IgD-negative memory B cell (primary cell): Measurements from ENCODE around the gene TBC1D22A. TPM values are rescaled to one million over a fixed set of nuclear protein-coding genes. Genes with fewer than 3 reads are reported as not detected.
A peak's percentile ranks its signal among the peaks of the same experiment; 100 is the strongest.

Experiments used
- H3K27ac Mint-ChIP-seq, 3 donors: one replicate each; pipeline ENCODE4 v1.8.0; 2020 to 2022; ENCODE audit warnings: mild to moderate bottlenecking in 3 of 3, mixed read lengths in 3 of 3, moderate library complexity in 1 of 3
- H3K27me3 Mint-ChIP-seq: one replicate; pipeline ENCODE4 v1.8.0; 2021; ENCODE audit warnings: mixed read lengths
- H3K36me3 Mint-ChIP-seq: one replicate; pipeline ENCODE4 v1.8.0; 2020; ENCODE audit warnings: mild to moderate bottlenecking, mixed read lengths
- H3K4me1 Mint-ChIP-seq, 3 donors: one replicate each; pipeline ENCODE4 v1.8.0; 2020 to 2022; ENCODE audit warnings: mixed read lengths in 3 of 3, mild to moderate bottlenecking in 1 of 3
- H3K4me3 Mint-ChIP-seq, 4 donors: one replicate each; pipeline ENCODE4 v1.8.0; 2020 to 2022; ENCODE audit warnings: mild to moderate bottlenecking in 4 of 4, mixed read lengths in 4 of 4, moderate library complexity in 3 of 4
- H3K9me3 Mint-ChIP-seq, 3 donors: one replicate each; pipeline ENCODE4 v1.8.0; 2020 to 2021; ENCODE audit warnings: mixed read lengths in 3 of 3, mild to moderate bottlenecking in 1 of 3
- polyA plus RNA-seq: library from polyadenylated mRNA; unstranded; fragments of 300-500 nt; fragmentation: Illumina TruSeq; gene quantifications from one replicate; pipeline ENCODE4 v1.2.3, GENCODE V29; 2021

Gene TBC1D22A
- polyA plus RNA-seq, 1 donor from 2014 or later, result 64.3 TPM

DNA sequence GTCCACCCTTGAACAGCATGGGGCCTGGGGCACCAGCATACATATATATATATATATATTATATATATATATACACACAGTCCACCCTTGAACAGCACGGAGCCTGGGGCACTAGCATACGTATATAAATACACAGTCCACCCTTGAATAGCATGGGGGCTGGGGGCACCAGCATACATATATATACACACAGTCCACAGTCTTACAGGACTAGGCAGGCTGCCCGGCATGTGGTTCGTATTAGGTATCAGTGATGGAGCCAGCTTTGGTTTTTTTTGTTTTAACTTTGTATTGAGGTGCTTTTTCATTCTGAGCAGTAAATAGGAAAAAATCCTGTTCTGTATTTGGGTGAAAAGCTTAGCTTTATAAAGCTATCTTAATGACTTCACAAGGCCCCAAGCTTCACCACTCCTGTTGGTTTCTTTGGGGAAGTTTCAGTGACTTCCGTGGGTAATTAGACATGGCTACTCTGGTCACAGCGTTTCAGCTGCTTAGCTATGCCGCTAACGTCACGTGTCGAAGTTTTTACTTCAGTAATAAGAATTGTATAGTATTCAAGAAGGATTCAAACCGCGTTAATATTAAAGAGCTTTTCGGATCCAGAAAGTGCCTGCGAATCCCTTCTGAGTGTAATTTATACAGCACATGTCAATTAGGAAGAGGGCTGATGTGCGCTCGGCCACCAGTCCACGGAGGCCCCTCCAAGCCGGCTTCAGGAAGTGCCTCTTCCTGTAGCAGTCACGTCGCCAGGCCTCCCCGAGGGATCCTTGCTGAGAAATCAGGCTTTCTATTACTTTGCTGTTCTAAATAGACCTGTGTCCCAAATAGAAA lies 179.7 kb downstream of the TBC1D22A start:
- Mint-ChIP-seq H3K4me3 (peak overlapping the region in 3 of 4 donors; percentile 29 to 65 (median 64)), H3K4me1 (peaks cover 0 to 19% (median 6%) of the 10 kb centered on the region in 3 donors), H3K9me3 (peaks cover 0 to 5% (median 0%) of the 10 kb centered on the region in 3 donors), H3K27me3 (no peaks in the 10 kb centered on the region), H3K36me3 (peaks cover 7% of the 10 kb centered on the region), H3K27ac (peak overlapping the region; percentile 57 to 87 (median 59))

DNA sequence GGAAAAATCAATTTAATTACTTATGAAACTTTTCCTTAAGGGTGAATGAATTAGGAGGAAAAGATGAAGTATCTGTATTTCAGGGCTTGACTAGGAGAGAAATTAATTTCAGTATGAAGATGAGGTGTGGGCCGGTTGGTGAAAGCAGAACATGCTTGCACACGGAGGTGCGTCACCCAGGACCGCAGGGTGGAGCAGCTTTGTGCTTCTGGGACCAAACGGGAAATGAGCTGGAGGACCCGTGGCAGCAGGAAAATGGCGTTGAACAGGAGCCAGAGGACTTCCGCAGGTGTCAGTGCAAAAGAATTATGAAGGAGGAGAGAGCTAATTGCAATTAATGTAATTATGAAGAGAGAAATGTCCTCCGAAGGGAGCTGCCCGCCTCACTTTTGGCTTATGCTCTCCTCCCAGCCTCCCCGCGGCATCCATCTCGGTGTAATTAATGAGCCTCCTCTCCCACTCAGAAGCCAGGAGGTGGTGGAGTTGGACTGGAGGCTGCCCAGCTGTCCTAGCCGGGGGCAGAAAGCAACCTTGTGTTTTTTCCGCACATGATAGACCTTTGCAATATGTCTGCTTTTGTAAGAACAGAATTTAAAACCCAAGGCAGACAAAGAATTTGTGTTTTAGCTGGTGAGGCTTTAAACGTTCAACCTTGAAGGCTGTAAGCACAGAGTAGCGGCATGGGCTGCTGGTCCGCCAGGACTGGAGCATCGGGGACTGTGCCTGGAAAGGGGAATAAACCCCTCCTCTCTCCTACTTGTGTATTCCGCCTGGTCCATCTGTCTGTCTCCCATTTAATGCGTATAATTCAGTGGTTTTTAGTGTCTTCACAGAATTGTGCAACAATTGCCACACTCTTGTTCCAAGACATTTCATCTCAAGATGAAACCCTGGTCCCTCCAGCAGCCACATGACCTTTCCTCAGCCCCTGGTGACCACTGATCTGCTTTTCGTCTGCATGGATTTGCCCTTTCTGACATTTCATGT lies 180.6 kb downstream of the TBC1D22A start:
- Mint-ChIP-seq H3K4me3 (peak overlapping the region in 3 of 4 donors; percentile 29 to 65 (median 64)), H3K36me3 (peaks cover 7% of the 10 kb centered on the region), H3K9me3 (peaks cover 0 to 5% (median 0%) of the 10 kb centered on the region in 3 donors)

DNA sequence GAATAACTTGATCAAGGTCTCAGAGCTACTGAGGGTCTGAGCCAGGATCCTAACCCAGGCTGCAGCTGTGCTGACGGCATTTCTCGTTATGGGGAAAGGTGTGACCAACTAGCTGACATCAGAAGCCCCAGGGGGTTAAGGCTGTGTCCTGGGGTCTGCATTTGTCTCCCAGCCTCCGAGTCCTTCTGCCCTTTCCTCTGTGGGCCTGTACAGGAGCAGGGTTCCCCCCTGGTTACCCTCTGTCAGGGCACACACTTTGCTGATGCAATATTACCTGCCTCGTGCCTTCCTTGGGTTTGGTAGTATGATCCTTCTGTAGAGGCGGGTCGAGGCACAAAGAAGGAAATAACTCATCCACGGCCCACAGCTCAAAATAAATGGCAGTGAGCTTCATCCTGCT lies 183.0 kb downstream of the TBC1D22A start:
- peak overlapping the region in 1 of 3 donors; percentile 5 for H3K27ac Mint-ChIP-seq

More for the DNA sequence above, 180.6 kb downstream of the TBC1D22A start:
- peaks cover 5 to 26% (median 6%) of the 10 kb centered on the region in 3 donors for H3K4me1 Mint-ChIP-seq
- no peaks in the 10 kb centered on the region for H3K27me3 Mint-ChIP-seq
- peak overlapping the region; percentile 57 to 87 (median 74) for H3K27ac Mint-ChIP-seq

DNA sequence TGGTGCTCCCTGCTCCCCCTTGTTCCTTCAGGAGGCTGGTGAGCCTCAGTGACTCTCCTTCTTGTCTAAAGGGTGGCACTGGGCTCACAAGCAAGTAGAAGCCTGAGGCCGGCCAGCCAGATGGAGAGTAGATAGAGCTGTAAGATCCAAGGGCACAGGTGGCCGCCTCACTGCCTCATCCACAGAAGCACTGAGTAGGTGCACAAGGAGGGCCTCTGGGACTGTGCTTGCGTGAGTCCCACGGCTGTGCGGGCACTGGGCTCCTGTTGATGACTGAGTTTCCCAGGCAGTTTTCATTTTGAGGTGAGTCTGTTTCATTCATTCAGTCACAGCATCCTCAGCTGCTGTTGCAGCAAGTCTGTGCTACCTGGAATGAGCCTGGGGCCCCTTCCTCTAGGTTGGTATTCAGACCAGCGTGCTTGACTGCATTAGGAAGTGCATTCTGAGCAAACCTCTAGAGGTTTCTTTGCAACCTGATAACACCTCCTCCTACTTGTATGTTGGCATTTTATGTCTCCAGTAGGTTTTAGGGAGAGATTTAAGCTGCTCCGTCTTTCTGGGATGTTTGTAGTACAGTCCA lies 184.0 kb downstream of the TBC1D22A start:
- Mint-ChIP-seq H3K27me3 (no peaks in the 10 kb centered on the region), H3K4me1 (peaks cover 6 to 22% (median 7%) of the 10 kb centered on the region in 3 donors), H3K9me3 (peaks cover 0 to 5% (median 0%) of the 10 kb centered on the region in 3 donors), H3K4me3 (no peak overlapping the region), H3K27ac (no peak overlapping the region), H3K36me3 (peaks cover 8% of the 10 kb centered on the region)

More for the DNA sequence above, 183.0 kb downstream of the TBC1D22A start:
- peaks cover 8% of the 10 kb centered on the region for H3K36me3 Mint-ChIP-seq
- no peak overlapping the region for H3K4me3 Mint-ChIP-seq
- no peaks in the 10 kb centered on the region for H3K27me3 Mint-ChIP-seq
- H3K9me3 Mint-ChIP-seq, result peaks cover 0 to 5% (median 0%) of the 10 kb centered on the region in 3 donors
- peaks cover 6 to 22% (median 6%) of the 10 kb centered on the region in 3 donors for H3K4me1 Mint-ChIP-seq

DNA sequence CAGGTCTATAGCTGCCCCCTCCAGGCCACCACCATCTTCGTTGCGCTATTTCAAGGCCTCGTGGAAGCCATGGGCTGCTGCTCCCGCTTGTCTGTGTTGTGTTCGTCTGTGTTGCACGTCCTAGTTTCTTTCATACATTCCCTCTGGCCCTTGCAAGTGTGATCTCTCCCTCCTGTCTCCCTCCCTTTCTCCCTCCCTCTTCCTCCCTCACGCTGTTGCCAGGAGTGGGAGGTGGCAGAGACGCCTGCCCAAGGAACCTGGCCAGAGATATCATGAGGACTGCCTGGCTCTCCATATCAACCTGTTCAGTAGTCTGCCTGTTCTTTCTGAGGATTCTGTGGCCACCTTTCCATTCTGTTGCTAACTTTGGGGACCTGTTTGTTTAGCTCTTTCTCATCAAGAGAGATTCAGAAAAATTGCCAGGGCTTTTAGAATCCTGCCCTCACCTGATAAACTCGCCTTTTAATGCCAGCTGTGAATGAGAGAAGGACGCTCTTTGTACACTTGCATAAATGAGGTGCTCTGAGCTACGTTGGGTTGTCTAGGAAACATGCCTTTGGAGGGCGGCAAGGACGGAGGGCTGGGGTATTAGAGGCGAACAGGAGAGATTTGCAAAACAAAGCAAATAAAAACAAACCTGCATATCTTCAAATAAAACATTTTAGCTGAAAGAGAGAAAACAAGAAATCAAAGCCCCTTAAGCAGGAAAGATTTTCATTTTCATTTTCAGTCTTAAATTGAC lies 185.2 kb downstream of the TBC1D22A start:
- Mint-ChIP-seq H3K4me1 (peaks cover 3 to 25% (median 10%) of the 10 kb centered on the region in 3 donors), H3K27me3 (no peaks in the 10 kb centered on the region), H3K27ac (peak overlapping the region in 1 of 3 donors; percentile 86), H3K4me3 (no peak overlapping the region), H3K36me3 (peaks cover 7% of the 10 kb centered on the region), H3K9me3 (peaks cover 0 to 5% (median 0%) of the 10 kb centered on the region in 3 donors)

DNA sequence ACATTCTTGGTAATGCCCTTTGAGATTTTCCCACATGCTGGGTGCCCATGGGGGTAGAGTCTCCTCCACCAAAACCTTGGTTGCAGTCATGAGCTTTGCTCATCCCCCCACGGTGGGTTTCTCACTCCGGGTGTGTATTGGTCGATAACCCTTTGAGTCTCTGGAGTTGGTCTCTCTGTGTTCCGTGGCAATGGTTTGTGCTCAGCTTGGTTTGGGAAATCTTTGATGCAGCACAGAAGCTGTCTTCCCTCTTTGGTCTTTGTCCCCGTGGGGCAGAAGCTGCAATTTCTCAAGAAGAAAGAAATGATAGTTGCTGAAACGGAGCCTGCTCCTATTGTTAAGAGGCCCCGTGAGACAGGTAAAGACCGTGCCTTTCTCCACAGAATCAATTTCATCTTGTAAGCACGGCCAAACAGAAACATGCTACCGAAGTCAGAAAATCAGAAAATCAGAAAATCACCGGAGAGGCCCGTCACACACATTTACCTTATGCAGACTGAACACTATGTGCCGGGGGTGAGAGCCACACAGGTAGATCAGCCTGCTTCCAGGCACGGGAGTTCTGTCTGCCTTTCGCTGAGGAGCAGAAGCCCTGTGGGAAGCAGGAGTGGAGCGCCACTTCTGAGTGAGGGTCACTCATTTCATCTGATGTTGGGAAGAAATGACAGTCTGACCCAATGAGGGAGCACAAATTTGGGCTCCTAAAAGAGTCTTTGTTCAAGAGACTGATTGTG lies 186.1 kb downstream of the TBC1D22A start:
- H3K4me1 Mint-ChIP-seq, result peaks cover 2 to 26% (median 11%) of the 10 kb centered on the region in 3 donors
- H3K4me3 Mint-ChIP-seq, result no peak overlapping the region
- H3K27ac Mint-ChIP-seq, result no peak overlapping the region
- peaks cover 0 to 2% (median 0%) of the 10 kb centered on the region in 3 donors for H3K9me3 Mint-ChIP-seq
- H3K36me3 Mint-ChIP-seq, result peaks cover 4% of the 10 kb centered on the region
- no peaks in the 10 kb centered on the region for H3K27me3 Mint-ChIP-seq

DNA sequence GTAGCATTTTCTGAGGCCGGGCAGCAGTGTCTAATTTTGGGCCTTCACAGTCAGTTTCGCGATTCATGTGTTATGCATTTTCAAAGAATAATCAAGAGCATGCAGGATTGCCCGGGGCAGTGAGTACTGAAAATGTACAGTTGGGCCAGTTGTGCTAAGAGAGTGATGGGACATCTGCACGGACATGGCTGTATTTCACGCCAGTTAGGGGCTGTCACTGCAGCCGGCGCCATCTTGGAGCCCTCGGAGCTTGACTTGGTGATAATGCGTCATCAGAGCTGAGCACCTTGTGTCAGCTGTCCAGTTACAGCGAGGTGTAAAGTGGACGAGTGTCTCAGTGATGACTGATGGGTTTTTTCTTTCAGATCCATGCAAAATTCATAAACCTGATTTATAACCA lies 188.9 kb downstream of the TBC1D22A start:
- Mint-ChIP-seq H3K4me1 (peaks cover 5 to 20% (median 14%) of the 10 kb centered on the region in 3 donors), H3K27me3 (no peaks in the 10 kb centered on the region), H3K27ac (peak overlapping the region in 1 of 3 donors; percentile 10), H3K4me3 (no peak overlapping the region), H3K9me3 (no peaks in the 10 kb centered on the region), H3K36me3 (peaks cover 5% of the 10 kb centered on the region)

DNA sequence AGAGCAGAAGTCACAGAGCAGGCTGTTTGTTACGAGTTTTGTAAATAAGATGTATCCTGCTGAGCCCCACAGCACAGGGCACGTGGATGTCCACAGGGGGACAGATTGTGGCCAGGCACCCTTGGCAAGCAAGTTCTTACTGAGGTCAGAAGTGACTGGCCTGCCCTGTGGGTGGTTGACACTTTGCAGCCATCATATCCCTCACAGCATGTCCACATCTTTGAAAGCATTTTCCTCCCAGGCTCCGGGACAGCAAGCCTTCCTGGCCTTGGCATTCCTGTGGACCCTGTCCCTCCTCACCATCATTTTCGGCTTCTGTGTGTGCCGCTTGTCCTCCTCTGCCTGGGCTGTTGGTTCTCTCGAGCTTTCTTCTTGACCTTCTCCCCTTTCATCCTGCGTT lies 189.5 kb downstream of the TBC1D22A start:
- H3K36me3 Mint-ChIP-seq, result peaks cover 5% of the 10 kb centered on the region

DNA sequence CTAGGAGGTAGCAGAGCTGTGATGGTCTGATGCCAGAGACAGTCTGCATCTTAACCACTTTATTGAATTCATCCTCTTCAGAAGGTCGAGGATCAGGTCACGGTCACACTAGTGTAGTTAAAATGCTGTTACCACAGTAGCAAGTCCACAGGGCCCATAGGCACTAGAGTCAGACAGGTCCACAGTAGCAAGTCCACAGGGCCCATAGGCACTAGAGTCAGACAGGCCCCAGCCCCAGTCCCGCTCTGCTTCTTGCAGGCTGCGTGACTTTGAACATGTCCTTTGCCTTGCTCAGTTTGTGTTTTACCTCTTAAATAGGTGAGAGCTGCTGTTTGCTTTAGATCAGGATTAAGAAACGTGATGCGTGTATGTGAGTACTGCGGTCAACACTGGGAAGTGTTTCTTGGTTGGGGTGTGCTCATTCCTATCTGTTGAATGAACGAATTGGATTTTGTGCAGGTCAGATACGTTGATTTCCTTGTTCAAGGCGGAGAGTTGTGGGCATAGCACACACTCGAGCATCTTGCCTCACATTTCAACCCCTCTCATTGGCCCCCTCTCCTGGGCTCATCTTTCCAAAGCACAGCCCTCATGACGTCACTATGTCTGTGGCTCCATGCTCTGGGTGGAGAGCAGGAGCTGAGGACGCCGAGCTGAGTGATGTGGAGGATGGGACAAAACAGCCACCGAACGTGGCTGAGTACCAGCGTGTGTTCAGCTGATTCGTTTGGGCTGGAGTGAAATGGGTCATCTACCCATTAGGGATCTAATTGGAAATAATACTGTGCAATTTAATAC lies 191.7 kb downstream of the TBC1D22A start:
- Mint-ChIP-seq H3K9me3 (no peaks in the 10 kb centered on the region), H3K27ac (peak overlapping the region in 1 of 3 donors; percentile 19), H3K4me1 (peaks cover 8 to 12% (median 11%) of the 10 kb centered on the region in 3 donors), H3K36me3 (peaks cover 5% of the 10 kb centered on the region), H3K27me3 (no peaks in the 10 kb centered on the region), H3K4me3 (no peak overlapping the region)

More for the DNA sequence above, 189.5 kb downstream of the TBC1D22A start:
- Mint-ChIP-seq H3K27ac (no peak overlapping the region), H3K27me3 (no peaks in the 10 kb centered on the region), H3K9me3 (no peaks in the 10 kb centered on the region), H3K4me3 (no peak overlapping the region), H3K4me1 (peaks cover 8 to 20% (median 16%) of the 10 kb centered on the region in 3 donors)

DNA sequence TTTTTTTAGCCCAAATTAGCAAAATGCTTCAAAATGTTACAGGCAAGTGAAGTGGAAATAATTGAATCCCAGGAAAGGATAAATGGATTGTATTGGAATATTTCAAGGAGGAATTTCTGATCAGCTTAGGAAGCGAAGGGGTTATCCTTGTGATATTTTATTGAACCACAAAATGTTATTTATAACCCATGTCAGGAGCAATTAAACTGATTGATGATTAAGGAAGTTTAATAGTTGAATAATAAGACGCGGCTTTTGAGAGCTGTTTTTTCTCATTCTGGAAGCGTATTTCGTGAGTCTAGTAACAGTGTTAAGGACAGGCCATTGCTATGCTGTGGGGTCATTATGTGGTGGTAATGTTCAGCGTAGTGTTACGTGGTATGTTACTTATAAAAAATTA lies 192.3 kb downstream of the TBC1D22A start:
- no peaks in the 10 kb centered on the region for H3K27me3 Mint-ChIP-seq
- no peak overlapping the region for H3K27ac Mint-ChIP-seq
- H3K9me3 Mint-ChIP-seq, result no peaks in the 10 kb centered on the region
- H3K4me1 Mint-ChIP-seq, result peaks cover 8 to 12% (median 11%) of the 10 kb centered on the region in 3 donors
- no peak overlapping the region for H3K4me3 Mint-ChIP-seq
- H3K36me3 Mint-ChIP-seq, result peaks cover 5% of the 10 kb centered on the region

DNA sequence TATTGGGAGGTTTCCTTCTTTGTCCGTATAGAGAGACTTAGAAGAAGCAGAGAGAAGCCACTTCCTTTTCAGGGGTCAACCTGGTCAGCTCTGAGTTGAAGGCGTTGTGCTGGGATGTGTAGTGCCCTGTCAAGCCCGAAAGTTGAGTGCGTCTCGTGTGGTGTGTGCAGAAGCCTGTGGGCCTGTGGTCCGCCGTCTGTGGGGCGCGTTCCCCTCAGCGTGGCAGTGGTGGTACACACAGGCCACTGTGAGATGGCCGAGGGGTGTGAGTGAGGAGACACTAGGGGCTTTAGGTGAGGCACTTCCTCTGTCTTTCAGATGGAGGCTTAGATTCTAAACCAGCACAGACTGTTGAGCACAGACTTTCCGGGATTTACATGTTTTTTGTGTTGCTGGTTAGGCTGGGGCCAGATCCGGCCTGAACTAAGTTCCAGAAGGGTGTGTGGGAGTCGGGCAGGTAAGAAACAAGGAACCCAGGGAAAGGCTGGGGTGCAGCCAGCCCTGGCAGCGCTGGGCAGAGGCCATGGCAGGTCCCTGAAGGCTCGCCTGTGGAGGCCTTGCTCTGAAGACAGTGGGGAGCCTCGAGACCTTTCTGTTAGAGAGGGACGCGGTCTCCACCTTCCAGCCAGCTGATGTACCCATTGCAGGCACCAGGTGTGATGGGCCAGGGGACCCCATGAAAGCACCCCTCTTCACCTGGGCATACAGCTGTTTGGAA lies 194.2 kb downstream of the TBC1D22A start:
- Mint-ChIP-seq H3K4me3 (peak overlapping the region in 1 of 4 donors; percentile 66), H3K36me3 (peaks cover 8% of the 10 kb centered on the region), H3K9me3 (no peaks in the 10 kb centered on the region), H3K4me1 (peaks cover 8 to 16% (median 8%) of the 10 kb centered on the region in 3 donors), H3K27ac (peak overlapping the region in 2 of 3 donors; percentile 65 to 66), H3K27me3 (no peaks in the 10 kb centered on the region)

DNA sequence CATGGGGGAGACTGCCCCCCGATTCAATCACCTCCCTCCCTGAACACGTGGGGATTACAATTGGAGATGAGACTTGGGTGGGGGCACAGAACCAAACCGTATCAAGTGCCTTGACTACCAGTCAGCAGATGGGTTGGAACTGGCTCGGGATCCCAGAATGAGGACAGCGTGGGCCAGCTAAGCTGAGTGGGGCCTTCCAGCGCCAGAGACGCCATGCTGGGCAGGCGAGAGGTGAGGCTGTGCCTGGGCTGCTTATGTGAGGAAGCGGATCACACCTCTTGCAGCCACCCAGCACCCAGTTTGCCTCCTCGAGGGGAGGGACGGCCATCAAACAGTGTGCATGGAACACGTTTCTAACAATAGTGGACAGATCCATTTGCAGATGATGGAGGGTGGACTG lies 195.1 kb downstream of the TBC1D22A start:
- H3K27me3 Mint-ChIP-seq, result no peaks in the 10 kb centered on the region
- H3K4me1 Mint-ChIP-seq, result peaks cover 7 to 17% (median 8%) of the 10 kb centered on the region in 3 donors
- no peaks in the 10 kb centered on the region for H3K9me3 Mint-ChIP-seq
- H3K27ac Mint-ChIP-seq, result no peak overlapping the region
- peaks cover 8% of the 10 kb centered on the region for H3K36me3 Mint-ChIP-seq
- H3K4me3 Mint-ChIP-seq, result no peak overlapping the region
